Measurements from ENCODE around the gene MKRN2.
A peak's percentile ranks its signal among the peaks of the same experiment; 100 is the strongest.
"Not testable (repeated sequence)": the region's sequence is repeated elsewhere in the genome, so short reads cannot be mapped to it uniquely, and the experiment has no call there.

Gene MKRN2, protein sequence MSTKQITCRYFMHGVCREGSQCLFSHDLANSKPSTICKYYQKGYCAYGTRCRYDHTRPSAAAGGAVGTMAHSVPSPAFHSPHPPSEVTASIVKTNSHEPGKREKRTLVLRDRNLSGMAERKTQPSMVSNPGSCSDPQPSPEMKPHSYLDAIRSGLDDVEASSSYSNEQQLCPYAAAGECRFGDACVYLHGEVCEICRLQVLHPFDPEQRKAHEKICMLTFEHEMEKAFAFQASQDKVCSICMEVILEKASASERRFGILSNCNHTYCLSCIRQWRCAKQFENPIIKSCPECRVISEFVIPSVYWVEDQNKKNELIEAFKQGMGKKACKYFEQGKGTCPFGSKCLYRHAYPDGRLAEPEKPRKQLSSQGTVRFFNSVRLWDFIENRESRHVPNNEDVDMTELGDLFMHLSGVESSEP

DNA sequence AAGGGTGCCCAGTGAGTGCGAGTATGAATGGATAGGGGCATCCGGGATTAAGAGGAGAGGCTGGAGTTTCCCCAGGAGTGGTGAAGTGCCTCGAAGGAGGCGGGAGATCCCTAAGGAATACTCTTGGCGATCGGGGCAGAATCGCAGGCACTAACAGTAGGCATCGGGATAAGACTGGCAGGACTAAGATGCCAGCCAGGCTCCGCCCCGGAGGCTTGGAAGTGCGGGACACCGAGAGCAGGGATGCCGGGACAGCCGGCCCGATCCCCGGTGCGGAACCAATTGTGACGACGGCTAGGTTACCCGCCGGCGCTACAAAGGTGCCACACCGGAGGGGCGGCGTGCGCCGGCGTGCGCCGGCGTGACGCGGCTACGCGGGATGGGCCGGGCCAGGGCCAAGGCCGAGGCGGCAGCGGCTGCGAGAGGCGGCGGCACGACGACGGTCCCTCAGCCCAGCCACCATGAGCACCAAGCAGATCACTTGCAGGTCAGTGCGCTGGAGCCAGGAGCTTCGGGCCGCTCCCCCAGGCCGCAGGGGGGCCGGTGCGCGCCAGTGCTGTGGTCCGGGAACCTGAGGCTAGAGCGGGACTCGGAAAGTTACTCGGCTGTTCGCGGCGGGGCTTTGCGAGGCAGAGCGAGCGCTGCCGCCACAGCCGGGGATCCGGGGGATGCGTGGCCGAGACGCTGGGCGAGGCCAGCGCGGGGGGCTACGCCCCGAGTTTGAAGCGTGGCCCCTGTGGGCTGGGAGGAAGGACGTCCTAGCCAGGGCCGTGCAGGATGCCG lies at the start of gene MKRN2:
Gene MKRN2, plus strand, starts transcription at position 398 of the 783 bp plus-strand sequence. Its CDS starts 64 bp downstream, at position 462.
- peak; percentile 66 for DNase-seq

DNA sequence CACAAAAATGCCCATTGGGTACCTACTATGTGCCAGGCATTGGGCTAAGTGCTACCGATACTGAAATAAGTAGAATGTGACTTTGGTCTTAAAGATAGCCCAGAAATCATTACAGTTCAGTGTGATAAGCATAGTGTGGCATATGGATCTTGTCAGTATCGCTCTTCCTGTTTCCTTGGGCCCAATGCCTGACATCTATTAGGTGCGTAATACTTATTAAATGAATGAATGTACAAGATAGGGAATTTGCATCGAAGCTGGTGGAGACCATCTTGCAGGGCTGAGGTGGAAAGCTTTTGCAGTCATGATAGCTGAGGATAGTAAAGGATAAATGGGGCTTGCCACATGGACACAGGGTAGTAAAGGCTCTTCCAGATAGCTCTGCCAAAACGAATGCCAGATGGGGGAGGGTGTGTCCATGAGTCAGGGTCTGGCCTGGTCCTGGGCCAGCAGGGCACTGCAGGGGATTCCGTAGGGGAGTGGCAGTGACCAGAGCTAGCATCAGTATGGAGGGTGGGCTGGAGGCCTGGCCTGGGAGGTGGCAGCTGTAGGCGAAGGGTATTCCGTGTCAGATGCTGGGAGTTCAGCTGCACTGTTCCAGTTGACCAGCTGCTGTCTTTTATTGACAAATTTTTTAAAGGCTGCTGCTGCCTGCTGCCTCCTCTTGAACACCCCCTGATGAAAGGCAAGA lies 49.2 kb upstream of the MKRN2 start:
- peak; percentile 18 for DNase-seq

DNA sequence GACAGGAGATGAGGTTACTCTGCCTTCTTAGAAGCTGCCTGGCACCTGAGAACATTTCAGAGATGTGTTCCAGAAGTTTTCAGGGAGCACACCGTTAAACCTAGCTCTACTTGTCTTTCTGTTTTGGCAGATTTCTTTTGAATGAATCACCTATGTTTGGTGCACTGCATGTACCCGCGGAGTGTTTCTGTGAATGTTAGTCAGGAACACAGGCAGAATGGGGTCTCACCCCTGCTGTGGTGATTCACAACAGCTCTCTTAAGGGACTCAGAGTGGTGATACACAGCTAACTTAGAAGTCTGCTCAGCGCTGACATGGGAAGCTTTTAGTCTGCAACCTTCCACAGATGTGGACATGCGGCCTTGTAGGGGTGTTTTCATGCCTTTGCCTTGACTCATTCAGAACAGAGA lies 48.6 kb upstream of the MKRN2 start:
- DNase-seq, result no peak

DNA sequence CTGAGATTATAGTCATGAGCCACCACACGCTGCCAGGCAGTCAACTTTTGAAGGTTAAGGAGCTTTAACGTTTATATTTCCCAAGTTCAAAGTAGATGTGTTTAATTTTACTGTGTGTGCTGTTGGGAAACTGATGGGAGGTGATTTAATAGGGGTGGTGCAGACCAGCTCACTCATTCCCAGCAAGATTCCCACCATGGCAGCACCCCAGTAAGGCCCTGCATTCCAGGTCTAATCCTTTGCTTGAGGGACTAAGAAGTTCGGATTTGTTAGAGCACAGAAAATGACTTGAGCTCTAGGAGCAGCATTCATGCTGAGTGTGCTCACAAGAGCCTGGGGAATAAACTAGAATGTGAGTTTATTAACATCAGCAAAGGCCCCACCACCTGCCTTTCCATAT lies 47.4 kb upstream of the MKRN2 start:
- no peak for DNase-seq

DNA sequence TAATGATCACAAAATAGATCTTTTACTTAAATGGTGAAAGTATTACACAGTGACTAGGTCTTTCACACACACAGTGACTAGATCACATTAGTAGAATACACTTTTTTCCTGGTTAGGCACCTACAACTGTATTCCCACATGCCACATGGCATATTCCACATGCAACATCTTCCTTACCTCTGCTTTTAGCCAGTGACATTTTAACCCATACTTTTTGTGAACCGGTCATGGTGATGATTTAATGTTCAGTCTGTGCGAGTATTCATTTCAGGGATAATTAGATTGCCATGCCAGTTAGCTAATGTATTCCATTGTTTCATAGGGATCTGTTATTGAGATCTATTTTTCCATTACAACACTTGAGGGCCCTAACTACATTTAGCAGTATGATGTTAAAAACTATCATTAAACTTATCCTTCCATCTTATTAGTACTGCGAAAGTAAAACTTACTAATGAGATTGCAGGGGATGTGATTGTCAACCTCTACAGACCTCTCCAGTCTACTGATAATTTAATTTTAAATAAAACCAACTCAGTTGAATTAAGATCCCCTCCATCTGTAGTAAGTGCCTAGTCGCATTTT lies 44.3 kb upstream of the MKRN2 start:
- DNase-seq, result no peak

DNA sequence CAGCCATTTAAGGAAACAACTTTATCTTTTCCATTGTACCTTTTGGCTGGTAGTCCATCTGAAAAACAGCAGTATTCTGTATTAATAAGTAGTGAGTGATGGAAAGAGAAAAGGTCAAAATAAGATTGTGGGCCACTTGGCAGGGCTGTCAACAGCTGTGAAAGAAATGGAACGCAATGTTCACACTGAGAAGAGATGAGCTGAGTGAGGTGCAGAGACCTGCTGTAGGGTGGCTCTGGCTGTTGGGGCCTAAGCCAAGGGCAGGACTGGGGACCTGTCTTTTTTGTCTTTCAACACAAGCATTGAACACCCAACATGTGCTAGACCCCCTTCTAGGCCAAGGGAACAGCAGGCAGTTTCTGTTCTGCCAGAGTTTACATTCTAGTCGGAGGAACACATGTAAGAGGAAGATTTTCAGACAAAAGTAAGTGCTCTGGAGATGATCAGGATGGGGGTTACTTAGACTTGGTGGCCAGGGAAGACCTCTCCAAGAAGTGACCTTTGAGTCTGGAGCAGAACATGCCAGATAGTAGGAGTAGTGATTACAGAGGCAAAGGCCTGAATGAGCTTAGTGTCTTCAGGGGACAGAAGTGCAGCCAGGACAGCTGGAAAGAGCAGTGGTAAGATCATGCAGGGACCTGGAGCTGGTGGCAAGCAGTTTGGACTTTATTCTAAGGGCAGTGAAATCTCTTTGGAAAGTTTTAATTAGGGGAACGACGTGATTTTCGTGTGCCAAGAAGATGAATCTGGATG lies 43.0 kb upstream of the MKRN2 start:
- DNase-seq, result no peak

DNA sequence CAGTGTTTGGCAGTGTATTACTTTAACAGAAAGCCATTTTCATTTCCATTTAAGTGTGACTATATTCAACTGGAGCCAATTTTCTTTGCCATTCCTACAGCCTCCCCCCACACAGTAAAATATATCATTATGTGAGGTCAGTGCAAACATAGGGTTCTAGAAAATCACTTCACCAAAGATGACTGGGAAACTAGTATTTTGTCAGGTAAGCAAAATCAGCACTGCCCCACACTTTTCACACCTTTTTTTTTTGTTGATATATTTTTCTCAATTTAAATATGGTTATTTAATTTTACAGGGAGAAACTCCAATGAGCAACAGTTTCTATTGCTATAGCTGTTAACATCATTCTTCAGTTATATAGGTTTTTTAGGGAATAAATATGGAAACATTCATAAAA lies 41.3 kb upstream of the MKRN2 start:
- no peak for DNase-seq

DNA sequence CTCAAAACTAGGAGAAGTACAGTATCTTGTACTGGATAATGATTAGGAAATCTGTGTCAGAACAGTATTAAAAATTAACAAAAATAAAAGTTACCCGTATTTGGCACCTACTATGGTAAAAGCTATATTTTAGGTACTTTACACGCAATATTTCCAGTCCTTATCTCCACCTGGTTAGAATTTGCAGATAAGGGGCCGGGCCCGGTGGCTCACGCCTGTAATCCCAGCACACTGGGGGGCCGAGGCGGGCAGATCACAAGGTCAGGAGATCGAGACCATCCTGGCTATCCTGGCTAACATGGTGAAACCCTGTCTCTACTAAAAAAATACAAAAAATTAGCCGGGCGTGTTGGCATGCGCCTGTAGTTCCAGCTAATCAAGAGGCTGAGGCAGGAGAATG lies 40.0 kb upstream of the MKRN2 start:
- no peak for DNase-seq

DNA sequence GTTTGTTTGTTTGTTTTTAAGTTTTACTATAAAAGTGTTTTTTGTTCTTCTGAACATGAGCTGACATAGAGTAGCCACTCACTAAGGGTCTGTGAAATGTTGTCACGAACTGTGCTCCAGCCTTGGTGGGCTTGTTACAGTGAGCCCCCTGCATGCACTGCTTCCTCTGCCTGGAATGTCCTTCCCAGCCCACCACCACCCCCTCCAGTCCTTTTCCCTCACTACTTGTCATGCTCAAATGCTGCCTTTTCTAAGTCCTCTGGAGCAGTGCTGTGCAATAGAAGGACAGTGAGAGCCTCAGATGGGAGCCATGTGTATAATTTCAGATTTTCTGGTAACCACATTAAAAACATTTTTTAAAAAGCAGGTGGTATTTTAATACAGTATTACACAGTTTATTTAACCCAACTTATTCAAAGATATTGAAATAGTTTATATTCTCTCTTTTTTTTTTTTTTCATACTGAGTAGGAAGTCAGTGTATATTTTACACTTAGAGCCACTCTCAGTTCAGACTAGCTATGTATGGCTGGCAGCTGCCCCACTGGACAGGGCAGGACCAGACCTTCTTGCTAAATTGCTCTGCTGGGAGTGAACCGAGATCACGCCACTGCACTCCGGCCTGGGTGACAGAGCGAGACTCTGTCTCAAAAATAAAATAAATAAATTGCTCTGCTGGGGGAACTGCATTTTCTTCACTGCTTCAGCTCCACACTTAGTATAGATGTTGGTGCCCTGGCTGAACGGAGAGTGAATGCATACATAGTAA lies 38.4 kb upstream of the MKRN2 start:
- no peak for DNase-seq

DNA sequence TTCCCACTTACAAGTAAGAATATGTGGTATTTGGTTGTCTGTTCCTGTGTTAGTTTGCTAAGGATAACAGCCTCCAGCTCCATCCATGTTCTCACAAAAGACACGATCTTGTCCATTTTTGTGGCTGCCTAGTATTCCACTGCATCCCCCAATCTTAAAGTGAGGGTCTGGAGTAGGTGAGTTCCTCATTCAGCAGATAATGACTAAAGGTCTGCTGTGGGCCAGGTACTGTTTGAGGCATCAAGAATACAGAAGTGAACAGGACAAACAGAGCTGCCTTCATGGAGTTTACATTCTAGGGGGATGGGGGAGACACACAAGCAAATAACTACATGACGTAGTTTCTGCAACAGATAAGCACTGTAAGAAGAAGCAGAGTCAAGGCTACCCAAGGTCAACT lies 35.9 kb upstream of the MKRN2 start:
- no peak for DNase-seq

DNA sequence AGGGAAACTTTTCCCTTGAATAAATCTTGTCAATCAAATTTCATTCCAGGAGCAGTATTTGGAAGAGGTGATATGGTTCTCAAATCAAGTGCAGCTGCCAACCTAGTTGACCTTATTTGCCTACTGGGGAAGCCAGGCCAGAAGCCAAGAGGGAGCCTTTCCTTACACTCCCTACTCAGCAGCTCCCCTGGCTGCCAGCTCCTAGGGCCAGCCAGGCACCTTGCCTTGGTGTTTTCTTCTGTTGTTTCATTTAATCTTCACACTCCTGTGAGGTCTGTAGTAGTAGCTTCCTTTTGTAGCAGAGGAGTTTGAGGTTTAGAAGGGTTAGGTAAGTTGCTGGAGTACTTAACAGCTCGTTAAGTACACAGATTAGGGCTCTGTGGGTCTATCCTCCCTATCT lies 34.2 kb upstream of the MKRN2 start:
- DNase-seq, result no peak

DNA sequence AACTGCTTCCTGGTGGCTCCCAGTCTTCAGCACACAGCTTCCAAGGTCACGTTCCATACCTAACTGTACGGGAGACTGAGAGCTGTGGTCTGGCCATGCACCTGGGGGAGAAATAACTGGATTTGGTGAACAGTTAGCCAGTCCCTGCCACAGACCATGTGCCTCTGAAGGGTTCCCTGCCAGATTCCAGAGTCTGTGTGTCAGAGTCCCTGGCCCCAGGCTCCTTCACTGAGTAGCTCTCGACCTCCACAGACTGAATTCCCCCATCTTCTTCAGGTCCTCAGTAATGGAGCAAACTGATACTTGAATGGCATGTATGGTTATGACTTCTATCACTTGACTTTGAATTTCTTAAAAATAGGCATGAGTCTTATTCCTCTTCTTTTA lies 29.1 kb upstream of the MKRN2 start:
- DNase-seq, result no peak

DNA sequence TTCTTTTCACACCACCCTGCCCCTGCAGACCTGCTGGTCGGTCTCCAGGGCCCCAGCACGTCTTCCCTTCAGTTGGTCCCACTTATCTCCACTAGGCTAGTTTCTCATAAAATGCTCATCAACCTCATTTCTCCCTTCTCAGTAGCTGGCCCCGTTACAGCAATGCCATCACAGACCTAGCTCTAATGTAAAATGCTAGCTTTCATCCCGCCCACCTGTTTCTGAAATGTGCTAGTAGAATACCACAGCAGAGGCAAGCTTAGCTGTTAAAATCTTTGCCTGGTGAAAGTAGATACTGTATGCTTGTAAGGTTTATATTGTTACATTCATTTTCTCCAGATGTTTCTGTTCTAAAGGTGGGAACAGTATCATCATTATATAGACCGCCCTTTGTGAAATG lies 24.7 kb upstream of the MKRN2 start:
- DNase-seq, result no peak

DNA sequence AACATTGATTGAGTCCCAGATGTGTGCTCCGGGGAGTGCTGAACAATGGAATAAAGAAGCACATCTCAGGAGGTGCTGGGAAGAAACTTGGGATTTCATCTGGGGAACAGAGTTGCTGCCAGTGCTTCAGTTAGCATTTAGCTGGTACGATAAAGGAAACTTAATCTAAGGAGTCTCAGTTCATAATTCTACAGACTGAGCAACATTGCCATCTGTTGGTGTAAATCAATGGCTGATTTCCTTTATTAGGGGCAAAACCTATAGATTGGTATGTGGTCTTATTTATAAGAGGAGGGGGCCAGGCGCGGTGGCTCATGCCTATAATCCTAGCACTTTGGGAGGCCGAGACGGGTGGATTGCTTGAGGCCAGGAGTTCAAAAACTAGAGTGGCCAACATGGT lies 20.5 kb upstream of the MKRN2 start:
- no peak for DNase-seq

DNA sequence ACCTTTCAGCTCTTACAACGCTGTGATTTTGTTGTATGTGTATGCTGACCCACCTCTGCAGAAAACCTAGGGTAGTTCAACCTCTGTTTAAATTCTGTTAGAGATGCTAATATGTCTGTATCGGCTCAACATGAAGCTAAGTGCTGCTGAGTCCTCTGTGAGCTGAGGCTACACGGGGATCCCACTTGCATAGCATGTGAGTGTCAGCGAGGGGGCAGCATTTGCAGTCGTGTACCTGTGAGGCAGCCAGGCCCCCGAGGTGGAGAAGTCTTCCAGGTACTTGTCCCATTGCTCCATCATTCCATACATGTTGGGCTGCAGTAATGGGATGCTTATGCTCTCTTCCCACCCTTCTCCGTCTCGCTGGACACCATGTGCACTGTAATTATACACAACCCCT lies 15.3 kb upstream of the MKRN2 start:
- DNase-seq, result no peak

DNA sequence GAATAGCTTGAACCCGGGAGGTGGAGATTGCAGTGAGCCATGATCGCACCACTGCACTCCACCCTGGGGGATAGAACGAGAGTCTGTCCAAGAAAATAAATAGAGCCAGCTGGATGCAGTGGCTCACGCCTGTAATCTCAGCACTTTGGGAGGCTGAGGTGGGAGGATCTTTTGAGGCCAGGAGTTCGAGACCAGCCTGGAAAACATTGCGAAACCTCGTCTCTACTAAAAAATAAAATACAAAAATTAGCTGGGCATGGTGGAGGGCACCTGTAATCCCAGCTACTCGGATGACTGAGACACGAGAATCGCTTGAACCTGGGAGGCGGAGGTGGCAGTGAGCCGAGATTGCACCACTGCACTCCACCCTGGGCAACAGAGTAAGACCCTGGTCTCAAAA lies 13.4 kb upstream of the MKRN2 start:
- not testable (repeated sequence) for DNase-seq

DNA sequence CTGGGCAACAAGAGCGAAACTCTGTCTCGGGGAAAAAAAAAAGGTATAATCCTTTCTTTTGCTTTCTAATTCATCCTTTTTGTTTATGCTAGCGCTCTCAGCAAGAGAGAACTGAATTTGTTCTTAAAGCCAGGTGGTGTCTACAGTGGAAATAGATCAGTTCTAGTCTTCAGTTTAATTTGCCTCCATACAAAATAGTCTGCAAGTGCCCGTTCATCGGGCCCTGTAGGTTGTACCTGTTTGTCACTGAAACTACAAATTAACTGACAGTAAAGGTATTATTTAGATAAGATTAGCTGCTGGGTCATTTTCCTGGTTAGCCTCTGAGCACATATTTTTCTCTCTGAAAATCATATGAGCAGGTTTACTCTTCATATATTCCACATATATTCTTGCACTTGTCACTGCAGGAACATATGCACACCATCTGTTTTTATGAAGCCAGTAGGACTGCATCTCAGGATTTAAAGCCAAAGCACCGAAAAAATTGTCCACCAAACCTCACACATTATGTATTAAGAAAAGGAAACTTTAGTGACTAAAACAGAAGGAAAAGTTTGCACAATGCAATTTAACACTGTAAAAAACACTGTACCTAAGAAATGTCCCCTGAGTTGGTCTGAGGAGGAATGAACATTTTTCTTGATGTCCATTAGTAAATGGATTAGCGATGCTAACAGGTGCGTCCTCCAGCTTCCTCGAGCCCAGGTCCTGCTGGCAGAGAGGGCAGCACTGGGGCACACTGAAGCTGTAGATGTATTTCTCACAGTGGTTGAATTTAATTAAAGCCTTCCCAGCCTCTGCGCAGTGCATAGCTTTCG lies 12.0 kb upstream of the MKRN2 start:
- no peak for DNase-seq

DNA sequence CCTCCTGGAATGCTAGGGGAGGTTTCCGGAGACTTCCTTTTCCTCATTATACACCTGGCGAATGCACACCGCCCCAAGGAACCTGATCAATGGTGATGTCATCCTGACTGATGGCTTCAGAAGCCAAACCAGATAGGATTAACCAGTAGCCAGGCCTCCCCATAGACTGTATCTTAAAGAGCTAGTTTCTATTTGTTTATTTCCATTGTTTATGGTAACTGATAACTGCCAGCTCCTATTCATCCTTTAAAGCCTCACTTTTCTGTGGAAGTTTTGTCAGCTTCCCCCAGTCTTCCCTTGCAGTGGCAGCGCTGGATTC lies 11.5 kb upstream of the MKRN2 start, which contains the start of gene MKRN2OS:
Gene MKRN2OS, minus strand, starts transcription at position 27 of the 319 bp plus-strand sequence. CDS start 35 bp downstream, outside the sequence.
- DNase-seq, result no peak

DNA sequence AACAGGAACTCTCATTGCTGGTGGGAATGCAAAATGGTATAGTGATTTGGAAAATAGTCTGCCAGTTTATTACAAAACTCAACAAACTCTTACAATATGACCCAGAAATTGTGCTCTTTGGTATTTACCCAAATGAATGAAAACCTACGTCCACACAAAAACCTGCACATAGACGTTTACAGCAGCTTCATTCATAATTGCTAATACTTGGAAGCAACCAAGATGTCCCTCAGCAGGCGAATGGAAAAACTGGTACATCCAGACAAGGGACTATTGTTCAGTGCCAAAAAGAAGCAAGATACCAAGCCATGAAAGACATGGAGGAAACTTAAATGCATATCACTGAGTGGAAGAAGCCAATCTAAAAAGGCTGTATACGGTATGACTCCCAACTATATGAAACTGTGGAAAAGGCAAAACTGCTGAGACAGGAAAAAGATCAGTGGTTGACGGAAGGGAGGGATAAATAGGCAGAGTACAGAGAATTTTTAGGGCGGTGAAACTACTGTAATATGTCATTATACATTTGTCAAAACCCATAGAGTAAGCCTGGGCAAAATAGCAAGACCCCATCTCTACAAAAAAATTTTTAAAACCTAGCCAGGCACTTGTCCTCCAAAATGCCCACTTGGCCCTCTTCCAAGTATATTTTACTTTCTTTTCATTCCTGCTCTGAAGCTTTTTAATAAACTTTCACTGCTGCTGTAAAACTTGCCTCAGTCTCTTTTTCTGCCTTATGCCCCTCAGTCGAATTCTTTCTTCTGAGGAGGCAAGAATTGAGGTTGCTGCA lies 6.7 kb upstream of the MKRN2 start:
- no peak for DNase-seq

DNA sequence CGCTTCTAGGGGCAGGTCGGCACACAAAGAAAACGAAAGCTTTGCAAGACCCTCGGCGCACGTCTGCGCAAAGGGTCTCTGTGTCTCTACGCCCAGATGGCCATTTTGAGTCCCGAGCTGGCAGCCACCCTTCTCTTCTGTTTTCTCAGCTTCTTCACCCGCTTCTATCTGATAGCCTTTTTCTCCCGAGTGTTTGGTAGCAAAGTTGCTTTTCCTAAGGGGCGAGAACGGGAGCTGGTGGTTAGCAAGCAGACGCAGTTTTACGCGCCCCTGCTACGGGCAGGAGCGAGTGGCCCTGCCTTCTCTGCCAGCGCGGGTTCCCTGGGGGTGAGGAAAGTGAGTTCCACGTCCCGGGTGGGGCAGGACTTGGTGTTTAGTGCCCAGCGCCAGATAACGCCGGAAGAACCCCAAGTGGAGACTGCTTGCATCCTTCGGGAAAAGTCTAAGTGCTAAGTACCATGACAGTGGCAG lies 2.9 kb upstream of the MKRN2 start:
- no peak for DNase-seq

Data from NCI-H2171 (cell line).